ENCODE measurements around the gene ZSCAN26.

- no peak for TF ChIP-seq CTCF (conservative IDR thresholded peaks at IDR 0.05)
- TF ChIP-seq ZFX (IDR thresholded peaks at IDR 0.05), result no peak
These were observed 41.7 kb upstream of the ZSCAN26 start, which contains the start of gene ZSCAN9 for GRCh38 chr6:28225056-28225834.
